ENCODE data around the gene TLX2. TPM values are rescaled to one million over a fixed set of nuclear protein-coding genes. Genes with fewer than 3 reads are reported as not detected.

TLX2 gene
- total and polyA plus RNA-seq, 7 donors: 1.0 to 2.5 (median 1.6) TPM; not detected in 2

GRCh38 chr2:74489906-74490305, 24.3 kb upstream of the TLX2 start:
- Histone ChIP-seq H3K4me1 (no peaks in the 10 kb centered on the region), H3K9me3 (no peaks in the 10 kb centered on the region), H3K27ac (no peak overlapping the region), H3K4me3 (no peak overlapping the region), H3K27me3 (no peaks in the 10 kb centered on the region), H3K36me3 (peaks cover 0 to 94% (median 46%) of the 10 kb centered on the region in 4 donors)
- no peak for TF ChIP-seq CTCF (IDR thresholded peaks at IDR 0.05)
- TF ChIP-seq POLR2AphosphoS5 (IDR thresholded peaks at IDR 0.05): no peak
- TF ChIP-seq POLR2A (IDR thresholded peaks at IDR 0.05): no peak
- TF ChIP-seq EP300 (IDR thresholded peaks at IDR 0.05): no peak
- DNase-seq: no peak
- WGBS, 2 donors: 95 to 97% methylated on average over 9 of the region's 9 CpGs
- intact Hi-C loops (cut with DNase I): no loop called here

GRCh38 chr2:74491648-74492544, 22.4 kb upstream of the TLX2 start:
- intact Hi-C loops (cut with DNase I): no loop called here
- H3K4me3 ChIP-seq: no peak overlapping the region
- TF ChIP-seq EP300 (IDR thresholded peaks at IDR 0.05): no peak
- TF ChIP-seq CTCF (IDR thresholded peaks at IDR 0.05): no peak
- no peak for TF ChIP-seq POLR2A (IDR thresholded peaks at IDR 0.05)
- TF ChIP-seq POLR2AphosphoS5 (IDR thresholded peaks at IDR 0.05): no peak
- no peak for DNase-seq
- H3K4me1 ChIP-seq: no peaks in the 10 kb centered on the region
- H3K27me3 ChIP-seq: peaks cover 0 to 3% (median 0%) of the 10 kb centered on the region in 3 donors
- no peak overlapping the region for H3K27ac ChIP-seq
- peaks cover 0 to 74% (median 43%) of the 10 kb centered on the region in 4 donors for H3K36me3 ChIP-seq
- 92 to 95% methylated on average over 12 of the region's 12 CpGs for WGBS, 2 donors
- H3K9me3 ChIP-seq: no peaks in the 10 kb centered on the region

- Histone ChIP-seq H3K9me3 (no peaks in the 10 kb centered on the region), H3K4me1 (peaks cover 0 to 12% (median 12%) of the 10 kb centered on the region in 4 donors), H3K36me3 (peaks cover 0 to 59% (median 37%) of the 10 kb centered on the region in 4 donors), H3K27ac (no peak overlapping the region), H3K4me3 (no peak overlapping the region), H3K27me3 (peaks cover 8 to 20% (median 14%) of the 10 kb centered on the region in 3 donors)
- no peak for DNase-seq
- 92 to 94% methylated on average over 3 of the region's 3 CpGs for WGBS, 2 donors
- no peak for TF ChIP-seq POLR2A (IDR thresholded peaks at IDR 0.05)
- no peak for TF ChIP-seq CTCF (IDR thresholded peaks at IDR 0.05)
- no peak for TF ChIP-seq EP300 (IDR thresholded peaks at IDR 0.05)
- no peak for TF ChIP-seq POLR2AphosphoS5 (IDR thresholded peaks at IDR 0.05)
- intact Hi-C loops (cut with DNase I): no loop called here
These were observed 20.7 kb upstream of the TLX2 start for GRCh38 chr2:74493546-74493945.

- peaks cover 27 to 39% (median 31%) of the 10 kb centered on the region in 3 donors for H3K27me3 ChIP-seq
- H3K4me1 ChIP-seq: peaks cover 0 to 27% (median 25%) of the 10 kb centered on the region in 4 donors
- no peak for TF ChIP-seq POLR2AphosphoS5 (IDR thresholded peaks at IDR 0.05)
- no peak for TF ChIP-seq EP300 (IDR thresholded peaks at IDR 0.05)
- TF ChIP-seq CTCF (IDR thresholded peaks at IDR 0.05): no peak
- TF ChIP-seq POLR2A (IDR thresholded peaks at IDR 0.05): no peak
- WGBS, 2 donors: 89 to 96% methylated on average over 1 of the region's 1 CpG
- H3K27ac ChIP-seq: no peak overlapping the region
- no peaks in the 10 kb centered on the region for H3K9me3 ChIP-seq
- intact Hi-C loops (cut with DNase I): no loop called here
- no peak overlapping the region for H3K4me3 ChIP-seq
- DNase-seq: no peak
- H3K36me3 ChIP-seq: peaks cover 0 to 41% (median 29%) of the 10 kb centered on the region in 4 donors
These were observed 18.8 kb upstream of the TLX2 start for GRCh38 chr2:74495440-74495839.

Data from sigmoid colon (tissue), 7 donors.